GM19351 (cell line): ENCODE measurements around the gene CDH13.

ENCODE experiments used
- ATAC-seq: cut with Tn5 transposase; IDR thresholded peaks from one replicate; pipeline ENCODE4 v1.9.1; 2021; ENCODE audit warnings: mild to moderate bottlenecking, moderate library complexity; ENCODE audit not compliant: unreplicated experiment

Gene CDH13

DNA sequence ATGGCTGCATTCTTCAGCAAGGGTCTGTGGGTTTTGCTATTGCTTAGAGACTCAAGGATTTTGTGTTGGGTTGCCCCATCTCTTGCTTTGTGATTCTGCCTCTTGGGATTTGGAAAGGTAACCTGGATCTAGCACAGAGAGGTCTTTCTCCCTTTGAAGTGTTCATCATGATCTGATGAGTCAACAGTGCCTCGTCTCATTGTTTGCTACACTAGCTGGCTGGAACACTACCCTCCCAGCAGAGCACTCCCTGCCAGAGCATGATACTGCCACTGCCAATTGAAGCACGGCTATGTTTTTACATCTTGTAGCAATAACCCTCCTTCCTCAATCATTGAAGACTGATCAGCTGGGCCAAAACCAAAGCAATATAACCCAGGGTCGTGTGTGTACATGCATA lies 361.0 kb downstream of the CDH13 start:
- no peak for ATAC-seq

DNA sequence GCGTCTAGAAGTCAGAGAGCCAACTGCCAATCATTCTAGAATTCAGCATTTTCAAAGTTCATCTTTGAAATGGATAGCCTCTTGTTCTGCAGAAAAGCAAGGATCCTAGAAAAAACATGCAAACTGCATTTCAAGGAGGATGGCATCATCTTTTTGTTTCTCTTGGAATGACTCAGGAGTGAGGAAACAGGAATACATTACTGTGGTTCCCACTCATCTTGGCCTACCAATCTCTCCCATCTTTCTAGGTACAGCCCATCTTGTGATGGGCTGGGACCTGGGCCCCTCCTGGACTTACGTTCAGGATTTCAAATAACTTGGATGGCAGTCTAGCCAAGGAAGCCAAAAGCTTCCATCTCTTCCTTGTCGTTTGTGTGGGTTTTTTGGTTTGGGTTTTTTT lies 363.4 kb downstream of the CDH13 start:
- ATAC-seq, result no peak

DNA sequence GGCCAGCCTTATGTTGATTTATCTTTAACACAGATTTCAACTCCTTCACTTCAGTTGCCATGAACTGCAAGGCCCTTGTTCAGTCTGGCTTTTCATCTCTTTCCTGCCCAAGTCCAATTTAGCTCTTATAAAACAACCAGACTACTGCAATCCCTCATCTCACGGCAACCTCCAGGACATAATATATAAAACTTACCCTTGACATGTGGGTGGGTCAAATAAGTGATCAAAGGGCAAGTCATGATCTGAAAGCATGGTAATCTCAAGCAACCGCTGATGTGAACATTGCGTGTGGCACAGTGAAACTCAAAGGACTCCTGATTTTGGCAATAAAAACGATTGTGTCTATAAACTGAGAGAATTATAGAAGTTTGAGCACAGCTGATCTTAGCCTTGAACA lies 364.6 kb downstream of the CDH13 start:
- ATAC-seq, result no peak

DNA sequence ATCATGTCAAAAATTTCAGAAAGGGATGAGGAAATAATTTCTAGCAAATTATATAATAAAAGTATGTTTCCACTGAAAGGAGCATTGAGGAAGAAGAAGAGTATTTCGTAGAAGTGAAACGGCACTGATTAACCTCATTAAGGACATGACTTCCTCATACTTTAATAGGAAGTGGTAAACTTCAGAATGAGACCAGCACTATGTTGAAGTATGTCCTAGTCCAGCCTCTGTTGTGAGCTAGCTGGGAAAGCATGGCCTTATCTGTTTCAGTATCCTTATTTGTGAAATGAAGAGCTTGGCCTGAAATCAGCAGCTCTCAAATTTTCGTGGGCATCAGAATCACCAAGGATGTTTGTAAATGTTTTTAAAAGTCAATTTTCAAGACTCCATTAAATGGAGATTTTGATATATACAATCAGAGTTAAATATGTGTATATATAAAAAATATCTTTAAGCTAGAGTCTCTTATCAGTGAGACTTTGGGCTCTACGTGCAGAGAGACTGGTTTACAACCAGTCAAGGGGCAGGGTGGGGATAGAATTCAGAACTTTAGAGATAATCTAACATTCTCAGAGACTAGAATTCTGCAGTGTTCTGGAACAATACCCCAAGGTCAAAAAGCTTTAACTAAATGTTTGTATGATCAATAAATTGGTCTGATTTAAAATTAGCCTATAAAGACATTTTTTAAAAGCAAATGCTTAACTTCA lies 365.4 kb downstream of the CDH13 start:
- no peak for ATAC-seq

DNA sequence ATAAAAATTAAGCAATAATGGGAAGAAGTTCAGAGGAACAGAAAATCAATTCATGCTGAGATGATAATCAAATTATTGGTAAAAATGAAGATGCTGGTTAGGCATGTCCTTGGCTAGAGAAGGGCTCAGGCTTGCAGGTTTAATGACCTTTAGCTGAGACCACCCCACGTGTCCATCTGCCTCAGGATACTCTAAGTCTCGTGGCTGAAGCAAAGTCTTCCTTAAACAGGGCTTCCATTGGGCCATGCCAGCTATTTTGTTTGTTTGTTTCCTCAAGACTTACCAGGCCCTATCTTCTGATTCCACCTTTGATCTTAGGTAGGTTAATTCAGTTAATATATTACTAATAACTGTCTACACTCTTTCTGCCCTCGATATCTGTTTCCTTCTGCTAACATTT lies 366.0 kb downstream of the CDH13 start:
- ATAC-seq, result no peak

DNA sequence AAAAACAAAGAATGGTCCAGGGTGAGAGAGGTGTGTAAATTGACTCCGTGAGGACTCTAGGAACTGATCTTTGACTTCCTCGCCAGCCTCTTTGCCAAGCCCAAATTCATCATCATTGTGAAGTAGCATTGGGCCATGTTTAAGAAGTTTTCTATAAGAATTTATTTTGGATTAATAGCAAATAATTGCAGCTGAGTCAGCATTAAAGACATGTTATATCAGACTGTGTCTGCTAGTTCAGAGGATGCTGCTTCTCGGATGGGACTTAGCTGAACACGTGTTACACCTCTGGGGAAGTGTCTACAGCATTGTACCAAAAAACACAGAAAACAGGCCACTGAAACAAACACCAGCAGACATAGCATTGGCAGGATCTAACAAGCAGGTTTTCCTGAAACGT lies 366.6 kb downstream of the CDH13 start:
- ATAC-seq, result no peak

DNA sequence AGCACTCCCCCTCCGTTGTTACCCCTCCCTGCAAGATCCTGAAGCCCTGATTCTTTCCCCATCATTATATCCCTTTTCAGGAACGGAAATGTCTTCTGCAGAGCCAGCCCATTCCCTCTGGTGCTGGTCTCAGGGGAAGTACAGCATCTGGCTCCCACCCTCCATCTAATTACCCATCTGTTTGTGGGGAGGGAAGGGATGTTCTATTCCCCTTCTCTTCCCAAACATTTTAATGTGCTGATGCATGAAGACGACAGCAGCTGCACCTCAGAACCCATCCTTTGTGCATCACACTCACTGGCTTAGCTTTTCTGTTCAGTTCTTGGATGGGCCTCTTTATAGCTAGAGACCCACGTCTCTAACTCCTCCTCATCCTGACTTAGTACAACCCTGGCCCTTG lies 367.2 kb downstream of the CDH13 start:
- ATAC-seq, result no peak

DNA sequence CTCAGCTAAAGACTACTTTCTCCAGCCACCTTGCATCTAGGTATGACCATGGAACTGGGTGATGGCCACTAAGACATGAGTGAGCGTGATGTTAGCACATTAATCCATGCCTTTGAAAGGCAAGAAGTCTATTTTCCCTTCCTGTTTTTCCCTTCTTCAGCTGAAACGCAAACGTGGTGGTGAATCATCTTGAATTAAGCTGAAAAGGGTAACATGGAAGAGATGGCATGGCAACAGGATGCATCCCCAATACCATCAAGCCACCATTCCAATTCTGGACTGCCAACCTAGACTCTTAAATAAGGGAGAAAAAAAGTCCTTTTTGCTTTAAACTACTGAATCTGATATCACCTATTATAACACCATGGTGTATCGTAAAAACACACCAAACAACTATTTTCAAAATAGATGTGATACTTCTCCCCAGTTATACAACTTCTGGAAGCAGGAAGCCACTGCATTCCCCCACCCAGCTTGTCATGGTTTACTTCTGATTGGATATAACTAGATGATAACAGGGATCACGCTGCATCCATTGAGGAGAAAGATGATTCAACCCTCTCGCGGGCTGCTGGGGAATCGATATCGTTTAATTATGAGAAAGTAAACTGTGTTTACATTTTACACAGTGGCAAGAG lies 368.6 kb downstream of the CDH13 start:
- no peak for ATAC-seq

DNA sequence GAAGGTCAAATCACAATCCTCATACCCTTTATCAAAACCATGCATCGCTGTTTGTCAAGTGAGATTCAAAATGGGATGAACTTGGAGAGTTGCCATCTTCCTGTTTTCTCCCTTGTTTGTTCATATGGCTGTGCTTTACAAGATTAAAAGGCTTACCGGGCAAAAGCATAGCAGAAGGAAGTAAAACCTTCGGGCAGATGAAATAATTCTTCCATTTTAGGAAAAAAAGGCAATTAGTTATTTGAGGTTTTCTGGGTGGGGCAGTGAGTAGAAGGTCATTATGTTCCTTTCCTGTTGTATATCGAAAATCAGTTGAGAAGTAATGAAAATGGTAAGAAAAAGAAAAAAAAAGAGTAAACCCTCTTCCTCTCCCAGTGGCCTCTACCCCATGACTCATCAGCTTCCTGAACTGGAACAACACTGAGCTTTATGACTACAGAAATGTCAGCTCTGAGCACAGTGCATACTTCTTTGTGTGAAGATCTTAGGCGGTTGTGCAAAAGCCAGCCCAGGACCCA lies 369.2 kb downstream of the CDH13 start:
- ATAC-seq, result no peak

DNA sequence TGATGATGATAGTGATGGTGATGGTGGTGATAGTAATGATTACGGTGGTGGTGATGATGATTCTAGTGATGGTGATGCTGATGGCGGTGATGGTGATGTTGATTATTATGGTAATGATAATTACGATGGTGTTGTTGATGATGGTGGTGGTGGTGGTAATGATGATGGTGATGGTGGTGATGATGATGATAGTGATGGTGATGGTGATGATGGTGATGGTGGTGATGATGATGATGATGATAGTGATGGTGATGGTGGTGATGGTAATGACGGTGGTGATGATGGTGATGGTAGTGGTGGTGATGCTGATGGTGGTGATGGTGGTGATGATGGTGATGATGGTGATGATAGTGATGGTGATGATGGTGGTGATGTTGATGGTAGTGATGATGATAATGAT lies 370.0 kb downstream of the CDH13 start:
- no peak for ATAC-seq

DNA sequence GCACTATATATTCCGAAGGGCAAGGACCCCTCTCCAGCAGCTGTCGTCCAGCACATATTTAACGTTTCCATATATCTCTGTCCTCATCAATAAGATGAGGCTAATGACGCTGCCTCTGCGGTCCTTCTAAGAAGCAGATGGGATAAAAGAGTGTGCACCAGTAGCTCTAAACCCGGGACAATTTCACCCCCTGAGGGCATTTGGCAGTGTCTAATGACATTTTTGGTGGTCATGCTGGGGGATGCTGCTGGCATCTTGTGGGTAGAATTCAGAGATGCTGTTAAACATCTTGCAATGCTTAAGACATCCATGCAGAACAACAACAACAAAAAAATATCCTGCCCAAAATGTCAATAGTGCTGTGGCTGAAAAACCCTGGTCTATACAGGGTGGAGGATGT lies 372.9 kb downstream of the CDH13 start:
- no peak for ATAC-seq

DNA sequence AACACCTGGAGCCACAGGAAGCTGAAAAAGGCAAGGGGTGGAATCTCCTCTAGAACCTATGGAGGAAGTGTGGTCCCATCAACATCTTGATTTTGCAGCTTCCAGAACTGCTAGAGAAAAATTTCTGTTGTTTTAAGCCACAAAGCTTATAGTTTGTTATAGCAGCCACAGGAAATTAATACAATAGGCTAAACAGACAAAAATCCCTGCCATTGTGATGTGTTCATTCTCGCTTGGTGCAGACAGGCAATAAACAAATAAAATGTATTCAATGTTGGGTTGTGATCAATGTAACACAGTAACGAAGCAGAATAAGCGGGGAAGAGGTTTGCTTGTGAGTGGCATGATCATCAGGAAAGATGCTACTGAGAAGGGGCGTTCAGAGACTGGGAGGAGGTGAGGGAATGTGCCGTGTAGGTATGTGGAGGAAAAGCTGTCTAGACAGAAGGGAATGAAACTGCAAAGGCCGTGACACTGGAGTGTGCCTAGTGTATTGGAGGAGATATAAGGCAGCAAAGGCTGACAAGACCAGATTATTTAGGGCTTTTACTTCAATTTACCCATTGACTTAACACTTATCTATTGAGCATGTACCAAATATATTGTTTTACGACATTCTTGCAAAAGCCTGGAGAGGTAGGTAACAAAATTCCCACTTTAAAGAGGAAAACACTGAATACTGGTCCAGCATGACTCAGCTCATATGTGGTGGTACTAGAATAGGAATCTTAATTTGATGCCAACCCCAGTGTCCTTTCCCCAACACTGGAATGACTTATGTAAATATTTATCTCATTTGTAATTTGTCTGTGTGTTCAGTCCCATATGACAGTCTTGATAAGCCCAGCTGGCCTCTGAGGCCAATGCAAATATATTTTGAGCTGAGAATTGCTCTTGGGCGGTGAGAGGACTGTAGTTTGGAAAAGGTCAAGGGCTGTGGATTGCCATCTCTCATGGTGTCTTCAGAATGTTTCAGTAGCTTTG lies 375.9 kb downstream of the CDH13 start:
- ATAC-seq, result no peak

DNA sequence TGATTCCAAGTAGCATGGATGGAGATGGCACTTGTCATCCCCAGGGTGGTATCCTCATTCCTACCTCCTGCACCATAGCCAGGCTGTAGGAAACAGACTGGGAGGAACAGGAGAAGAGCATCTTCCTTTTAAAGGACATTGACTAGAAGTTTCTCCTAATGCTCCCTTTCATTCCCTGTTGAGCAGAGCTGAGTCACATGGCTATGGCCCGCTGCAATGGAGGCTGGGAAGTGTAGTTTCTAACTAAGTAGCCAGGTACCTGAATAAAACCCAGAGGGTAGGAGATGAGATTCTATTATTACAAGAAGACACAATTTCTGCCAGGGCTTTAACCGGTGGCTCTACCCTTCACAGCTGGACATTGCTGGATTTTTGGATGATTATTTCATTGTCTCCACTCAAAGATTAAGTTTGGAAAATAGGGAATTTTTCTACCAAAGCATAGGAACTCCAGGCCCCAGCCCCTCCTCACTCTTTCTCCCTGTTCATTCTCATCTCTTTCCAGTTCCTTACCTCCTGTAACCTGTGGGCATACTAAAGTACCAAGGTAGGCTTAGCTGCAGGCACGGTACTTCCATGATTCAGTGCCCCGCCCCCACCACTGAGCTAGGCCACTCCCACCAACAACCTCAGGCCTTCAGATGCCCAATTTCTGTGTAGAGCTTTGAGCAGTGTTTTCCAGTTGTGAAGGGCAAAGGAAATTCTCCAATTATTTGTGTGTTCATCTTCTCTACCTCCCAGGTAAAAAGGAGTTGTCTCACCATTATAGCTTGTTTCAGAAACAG lies 378.3 kb downstream of the CDH13 start:
- ATAC-seq, result no peak

DNA sequence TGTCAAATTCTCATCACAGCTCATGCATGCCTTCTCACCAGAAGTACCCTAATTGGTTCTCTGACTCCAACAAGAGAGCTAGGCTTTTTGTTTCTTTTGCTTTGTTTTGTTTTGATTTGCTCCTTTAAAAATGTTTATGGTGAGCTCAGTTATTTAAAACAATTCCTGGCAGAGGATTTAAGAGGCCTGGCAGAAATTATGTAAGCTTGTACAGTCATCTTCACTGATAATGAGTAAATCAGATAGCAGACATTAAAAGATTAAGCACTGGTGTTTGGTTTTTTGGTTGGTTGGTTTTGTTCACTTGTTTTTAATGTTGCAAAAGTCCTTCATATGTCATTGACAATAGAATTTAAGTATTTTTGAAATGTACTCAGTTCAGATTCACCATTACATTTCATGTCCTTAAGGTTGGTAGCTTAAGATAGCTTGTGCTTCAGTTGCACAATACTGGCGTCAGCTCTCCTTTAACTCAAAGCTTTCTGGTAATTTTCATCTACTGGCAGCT lies 378.9 kb downstream of the CDH13 start:
- ATAC-seq, result no peak

DNA sequence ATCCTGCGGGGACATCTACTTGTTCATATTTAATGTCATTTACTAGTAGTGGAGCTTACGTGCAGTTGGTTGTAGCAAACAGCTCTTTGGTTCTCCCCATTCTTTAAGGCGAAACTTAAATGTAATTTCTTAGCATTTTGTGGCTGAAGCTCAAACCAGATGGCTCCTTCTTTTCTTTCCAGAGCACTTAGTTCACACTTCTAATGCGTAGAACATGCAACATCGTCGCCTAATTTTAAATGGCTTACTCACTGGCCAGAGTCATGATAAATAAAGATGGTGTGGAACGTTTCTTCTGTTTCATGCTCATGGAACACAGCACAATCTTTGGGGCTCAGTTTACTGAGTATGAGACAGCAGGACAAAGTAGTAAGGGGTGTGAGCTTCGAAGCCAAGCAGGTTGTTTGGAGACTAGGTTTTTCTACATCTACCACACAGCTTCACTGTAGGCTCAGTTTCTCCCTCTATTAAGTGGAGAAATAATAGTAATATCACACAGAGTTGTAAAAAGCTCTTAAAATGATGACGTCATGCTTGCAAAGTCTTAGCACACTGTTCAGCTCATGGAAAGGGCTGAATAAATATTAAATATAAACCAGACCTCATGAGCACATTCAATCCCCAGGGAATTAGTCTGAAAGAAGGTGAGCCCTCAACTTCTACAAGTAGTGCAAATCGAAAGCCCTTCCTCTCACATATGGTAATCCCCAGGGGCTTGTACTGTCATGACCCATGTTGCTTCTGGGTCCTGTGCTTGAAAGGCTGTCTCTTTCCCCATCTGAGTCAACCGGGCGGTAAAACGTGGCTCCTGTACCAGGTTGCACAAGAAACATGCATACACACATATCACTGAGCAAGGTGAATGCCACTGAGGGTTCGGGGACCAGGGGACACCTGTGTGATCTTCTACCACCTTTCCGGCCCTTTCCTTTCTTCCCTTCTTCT lies 384.3 kb downstream of the CDH13 start:
- ATAC-seq, result no peak

DNA sequence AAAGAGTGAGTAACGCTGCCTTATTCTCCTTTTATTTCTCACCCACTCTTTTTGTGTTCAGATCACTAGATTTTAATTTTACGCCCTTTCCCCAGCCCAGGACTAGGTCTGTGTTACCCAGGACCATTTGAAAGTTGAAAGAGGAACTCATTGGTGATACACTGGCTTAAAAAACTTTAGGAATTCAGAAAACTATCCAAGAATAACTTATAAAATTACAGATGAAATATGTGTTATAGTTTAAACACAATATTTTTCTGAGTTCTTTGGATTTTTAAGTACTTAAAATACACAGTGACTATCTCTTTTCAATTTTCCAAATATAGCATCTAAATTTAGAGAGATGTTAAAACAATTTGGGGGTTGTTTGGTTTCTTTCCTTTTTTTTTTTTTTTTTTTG lies 385.2 kb downstream of the CDH13 start:
- ATAC-seq, result no peak

DNA sequence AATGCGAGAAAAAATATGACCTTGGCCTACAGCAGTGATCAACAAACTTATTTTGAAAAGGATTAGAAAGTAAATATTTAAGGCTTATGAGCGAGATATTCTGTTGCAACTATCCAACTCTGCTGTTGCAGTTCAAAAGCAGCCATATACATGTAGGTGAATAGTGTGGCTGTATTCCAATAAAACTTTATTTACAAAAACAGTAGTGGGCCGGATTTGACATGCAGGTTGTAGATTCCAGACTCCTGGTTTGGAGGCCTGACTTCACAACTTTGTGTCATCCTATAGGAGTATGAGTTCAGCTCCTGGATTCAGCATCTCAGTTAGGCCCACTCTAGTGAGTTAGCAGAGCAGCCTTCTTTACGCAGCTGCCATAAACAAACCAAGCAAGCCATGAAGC lies 386.3 kb downstream of the CDH13 start:
- ATAC-seq, result no peak

DNA sequence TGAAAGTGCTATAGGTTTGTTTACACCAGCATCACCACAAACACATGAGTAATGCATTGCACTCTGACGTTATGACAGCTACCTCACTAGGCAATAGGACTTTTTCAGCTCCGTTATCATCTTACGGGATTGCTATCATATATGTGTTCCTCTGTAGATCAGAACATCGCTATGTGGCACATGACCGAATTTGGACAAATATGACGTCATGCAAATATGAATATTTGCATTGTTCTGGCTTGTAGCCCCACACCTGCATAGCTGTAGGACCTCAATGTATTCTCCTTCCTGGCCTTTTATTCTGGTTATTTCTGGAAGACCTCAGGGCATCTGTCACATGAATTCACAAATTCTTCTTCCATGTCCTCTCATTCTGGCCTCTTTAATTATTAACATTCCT lies 393.2 kb downstream of the CDH13 start:
- ATAC-seq, result no peak

DNA sequence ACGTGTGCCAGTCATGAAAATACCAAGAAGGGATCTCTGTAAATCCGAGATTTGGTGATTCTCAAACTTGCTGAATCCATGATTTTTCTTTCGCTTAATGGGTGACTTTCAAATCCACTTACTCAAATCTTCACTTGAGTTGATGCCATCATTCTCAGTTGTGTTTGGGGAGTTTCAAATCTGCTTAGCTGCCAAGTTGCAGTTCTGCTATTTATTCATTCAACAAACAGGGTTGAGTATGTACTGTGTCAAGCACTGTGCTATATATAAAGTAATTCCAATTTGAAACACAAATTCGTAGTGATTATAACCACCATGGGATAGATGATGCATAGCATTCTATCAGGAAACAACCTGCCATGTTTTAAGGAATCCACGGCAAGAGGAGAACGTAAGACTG lies 394.3 kb downstream of the CDH13 start:
- no peak for ATAC-seq
